Measurements from ENCODE around the gene SEC63. TPM values are rescaled to one million over a fixed set of nuclear protein-coding genes. Genes with fewer than 3 reads are reported as not detected.

The SEC63 gene
- total and polyA plus RNA-seq, 4 donors = 20.7 to 69.4 (median 27.4) TPM

- no peak overlapping the region for H3K4me3 ChIP-seq (ENCODE audit: low read depth in 1 of 3, low read length in 3 of 3)
- 74% methylated on average over 1 of the region's 1 CpG for WGBS
- H3K4me1 ChIP-seq (ENCODE audit: control insufficient read depth in 4 of 4, insufficient read depth in 4 of 4, low read length in 3 of 4) = peaks cover 0 to 2% (median 0%) of the 10 kb centered on the region in 4 donors
- H3K9ac ChIP-seq (ENCODE audit: low read depth in 1 of 2, low read length in 2 of 2) = no peak overlapping the region
- H3K27ac ChIP-seq (ENCODE audit: low read depth in 1 of 2, low read length in 2 of 2) = no peak overlapping the region
- TF ChIP-seq HNF4G (IDR thresholded peaks at IDR 0.05) (no peak), CTCF (IDR thresholded peaks at IDR 0.05; ENCODE audit: low read depth, low read length, missing input control) (no peak), ZBTB33 (IDR thresholded peaks at IDR 0.05) (no peak), REST (IDR thresholded peaks at IDR 0.05) (no peak), SP1 (IDR thresholded peaks at IDR 0.05) (no peak), NR2F2 (IDR thresholded peaks at IDR 0.05) (no peak), FOXA1 (IDR thresholded peaks at IDR 0.05) (no peak), HNF4A (conservative IDR thresholded peaks at IDR 0.05) (no peak), RAD21 (IDR thresholded peaks at IDR 0.05) (no peak)
- TF ChIP-seq, protein P1, sequence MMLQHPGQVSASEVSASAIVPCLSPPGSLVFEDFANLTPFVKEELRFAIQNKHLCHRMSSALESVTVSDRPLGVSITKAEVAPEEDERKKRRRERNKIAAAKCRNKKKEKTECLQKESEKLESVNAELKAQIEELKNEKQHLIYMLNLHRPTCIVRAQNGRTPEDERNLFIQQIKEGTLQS (IDR thresholded peaks at IDR 0.05) = no peak
- peaks cover 2 to 33% (median 30%) of the 10 kb centered on the region in 4 donors for H3K36me3 ChIP-seq (ENCODE audit: control insufficient read depth in 4 of 4, insufficient read depth in 3 of 4, low read depth in 1 of 4, low read length in 3 of 4)
- no peaks in the 10 kb centered on the region for H3K9me3 ChIP-seq (ENCODE audit: control insufficient read depth in 4 of 4, low read length in 3 of 4)
- H3K27me3 ChIP-seq (ENCODE audit: control insufficient read depth in 4 of 4, insufficient read depth in 4 of 4, low read length in 3 of 4) = no peaks in the 10 kb centered on the region
- no peak for DNase-seq (ENCODE audit: low spot score)
Measured at GRCh38 chr6:107870381-107870780, 87.6 kb downstream of the SEC63 start.

- DNase-seq (ENCODE audit: low spot score) = no peak
- H3K27me3 ChIP-seq (ENCODE audit: control insufficient read depth in 4 of 4, insufficient read depth in 4 of 4, low read length in 3 of 4) = no peaks in the 10 kb centered on the region
- TF ChIP-seq GABPA (IDR thresholded peaks at IDR 0.05 in 1 of 2, conservative IDR thresholded peaks at IDR 0.05 in 1 of 2) = no peak
- no peak for TF ChIP-seq NR2F2 (IDR thresholded peaks at IDR 0.05)
- TF ChIP-seq, protein P2, sequence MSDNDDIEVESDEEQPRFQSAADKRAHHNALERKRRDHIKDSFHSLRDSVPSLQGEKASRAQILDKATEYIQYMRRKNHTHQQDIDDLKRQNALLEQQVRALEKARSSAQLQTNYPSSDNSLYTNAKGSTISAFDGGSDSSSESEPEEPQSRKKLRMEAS (IDR thresholded peaks at IDR 0.05) = no peak
- no peak for TF ChIP-seq ZBTB33 (IDR thresholded peaks at IDR 0.05)
- TF ChIP-seq SP1 (IDR thresholded peaks at IDR 0.05) = no peak
- H3K27ac ChIP-seq (ENCODE audit: low read depth in 1 of 2, low read length in 2 of 2) = no peak overlapping the region
- H3K9ac ChIP-seq (ENCODE audit: low read depth in 1 of 2, low read length in 2 of 2) = no peak overlapping the region
- H3K4me3 ChIP-seq (ENCODE audit: low read depth in 1 of 3, low read length in 3 of 3) = no peak overlapping the region
- WGBS = 1% methylated on average over 1 of the region's 1 CpG
- H3K9me3 ChIP-seq (ENCODE audit: control insufficient read depth in 4 of 4, low read length in 3 of 4) = no peaks in the 10 kb centered on the region
- peaks cover 2 to 30% (median 25%) of the 10 kb centered on the region in 4 donors for H3K36me3 ChIP-seq (ENCODE audit: control insufficient read depth in 4 of 4, insufficient read depth in 3 of 4, low read depth in 1 of 4, low read length in 3 of 4)
- H3K4me1 ChIP-seq (ENCODE audit: control insufficient read depth in 4 of 4, insufficient read depth in 4 of 4, low read length in 3 of 4) = peaks cover 0 to 2% (median 0%) of the 10 kb centered on the region in 4 donors
Measured at GRCh38 chr6:107869871-107870270, 88.1 kb downstream of the SEC63 start.

All from liver (tissue), 9 donors.